Inflammatory macrophage treated with lipopolysaccharide for 4 hours (primary cell): ENCODE data around the gene RETREG1.

Source experiments
- DNase-seq: peaks from one replicate; pipeline ENCODE4 v3.0.0-alpha.2; 2020

Gene RETREG1

DNA sequence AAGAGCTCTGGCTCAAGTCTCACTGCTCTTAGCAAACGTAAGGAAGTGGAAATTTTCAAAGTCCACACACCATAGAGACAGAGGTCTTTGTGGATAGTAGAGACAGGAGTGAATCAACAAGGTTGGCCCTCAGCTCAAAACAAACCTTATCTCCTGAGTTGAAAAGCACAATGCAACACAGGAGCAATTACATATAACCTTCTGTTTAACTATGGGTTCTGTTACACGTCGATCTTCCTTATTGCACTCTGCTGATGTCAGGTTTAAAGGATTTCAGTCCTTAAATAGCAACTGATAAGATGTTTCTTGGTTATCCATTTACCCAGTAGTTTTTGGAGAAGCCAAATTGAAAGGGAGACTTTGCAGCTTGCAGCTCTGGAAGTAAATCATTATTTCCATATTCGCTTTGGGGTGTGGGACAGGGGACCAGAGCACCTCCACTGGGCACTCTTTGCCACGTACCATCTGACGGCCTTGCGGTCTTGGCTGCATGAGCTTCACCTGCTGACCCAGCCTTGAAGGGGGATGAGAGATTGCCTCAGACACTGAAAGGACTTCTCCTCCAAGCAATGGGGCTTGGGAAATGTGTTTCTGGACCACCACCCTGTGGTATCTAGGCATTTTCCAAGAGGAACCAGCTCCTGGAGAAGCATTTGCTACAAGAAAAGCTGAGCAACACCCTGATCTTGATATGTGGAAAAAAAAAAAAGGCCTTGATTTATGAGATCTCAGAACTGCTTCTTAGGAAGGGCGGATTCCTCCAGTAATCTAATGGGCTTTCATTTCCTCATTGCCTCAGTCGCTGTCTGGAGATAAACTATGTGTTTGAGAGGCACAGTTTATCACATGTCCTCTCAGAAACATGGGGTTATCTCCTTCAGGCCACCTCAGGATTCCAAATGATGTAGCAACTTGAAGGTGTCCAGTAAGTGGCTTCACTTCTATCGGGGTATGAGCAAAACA, 95.0 kb downstream of the RETREG1 start:
- DNase-seq = no peak

DNA sequence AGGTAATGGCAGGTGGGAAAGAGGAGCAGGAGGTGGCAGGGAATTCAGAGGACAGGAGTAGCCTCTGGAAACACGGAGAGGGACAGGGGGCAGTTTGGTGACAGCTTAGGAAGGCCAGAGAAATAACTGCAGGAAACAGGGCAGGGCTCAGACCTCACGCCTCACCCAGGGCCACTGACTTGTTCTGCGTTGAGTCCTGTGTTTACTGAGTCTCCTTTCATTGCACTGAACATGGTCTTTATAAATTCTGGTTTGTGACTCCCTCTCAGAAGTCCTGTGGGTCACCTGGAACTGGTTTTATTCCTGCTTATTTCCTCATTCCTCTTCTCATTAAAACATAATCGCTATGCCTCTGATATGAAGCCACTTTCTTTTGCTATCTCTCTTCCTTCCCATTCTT, 96.0 kb downstream of the RETREG1 start:
- DNase-seq = no peak

DNA sequence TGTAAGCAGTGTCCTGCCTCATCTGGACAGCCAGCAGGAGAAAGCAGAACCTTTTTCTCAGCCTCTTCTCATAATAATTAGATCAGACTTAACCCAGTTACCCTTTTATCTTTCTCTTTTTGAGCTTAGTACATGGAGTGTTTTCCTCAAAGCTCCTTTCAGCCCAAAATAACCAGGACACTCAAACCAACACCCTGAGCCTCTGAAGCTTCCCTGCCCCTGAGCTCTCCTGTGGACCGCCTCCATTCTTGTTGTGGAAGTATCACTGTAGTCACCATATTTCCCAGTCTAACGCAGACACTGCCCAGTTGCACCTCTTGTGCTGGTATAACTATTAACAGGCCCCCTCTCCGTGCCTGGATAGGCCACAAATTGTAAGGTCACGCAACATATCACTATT, 97.4 kb downstream of the RETREG1 start:
- DNase-seq = no peak

DNA sequence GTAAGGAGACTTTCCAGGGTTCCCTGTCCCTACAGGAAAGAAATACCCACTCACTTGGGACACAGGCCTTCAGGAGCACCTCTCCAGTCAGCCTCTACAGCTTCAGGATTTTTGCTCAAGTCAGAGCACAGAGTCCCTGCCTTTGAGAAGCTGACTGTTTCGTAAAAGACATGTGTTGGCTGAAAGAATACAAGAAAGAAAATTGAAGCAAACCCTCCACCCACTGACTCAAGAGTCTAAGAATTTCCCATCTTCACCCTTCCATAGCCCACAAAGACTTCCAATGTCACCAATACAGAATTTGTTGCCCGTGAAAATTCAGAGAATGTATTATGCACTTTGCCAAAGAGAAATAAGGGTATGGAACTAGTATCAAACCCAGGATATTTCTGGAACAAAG, 98.2 kb downstream of the RETREG1 start:
- DNase-seq = no peak

DNA sequence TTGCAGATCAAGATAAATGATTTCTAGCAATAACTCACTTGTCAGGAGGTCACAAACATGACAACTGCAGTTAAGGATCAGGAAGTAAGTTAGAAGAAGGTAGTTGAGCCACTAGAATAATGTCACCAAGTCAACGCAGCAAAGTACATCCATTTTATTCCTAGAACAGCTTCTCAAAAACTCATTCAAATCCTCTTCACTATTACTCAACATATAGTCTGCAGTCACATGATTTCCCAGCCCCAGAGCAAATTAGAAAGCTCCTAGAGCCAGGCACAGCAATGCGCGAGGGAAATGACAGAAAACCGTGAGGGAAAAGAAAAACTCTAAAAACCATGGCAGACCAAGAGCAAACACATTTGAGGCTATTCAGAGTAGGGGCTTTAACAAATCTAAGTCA, 101.3 kb downstream of the RETREG1 start:
- DNase-seq = no peak

DNA sequence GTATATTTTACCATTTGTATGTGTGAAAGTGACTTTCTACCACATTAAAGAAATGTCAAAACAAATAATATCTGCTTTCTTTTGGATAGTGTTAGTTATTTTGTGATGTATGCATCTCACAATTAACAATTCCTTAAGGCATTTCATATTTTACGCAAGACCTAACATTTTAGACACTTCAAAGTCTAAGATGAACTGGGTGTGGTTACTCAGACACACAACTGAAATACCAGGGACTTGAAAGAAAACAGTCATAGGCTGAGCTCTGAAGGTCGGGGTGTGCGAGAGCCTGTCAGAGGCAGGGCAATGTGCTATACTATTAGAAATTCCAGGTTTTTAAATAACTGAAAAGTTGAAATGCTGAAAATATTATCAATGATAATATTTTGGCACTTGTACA, 106.7 kb downstream of the RETREG1 start:
- DNase-seq = no peak

DNA sequence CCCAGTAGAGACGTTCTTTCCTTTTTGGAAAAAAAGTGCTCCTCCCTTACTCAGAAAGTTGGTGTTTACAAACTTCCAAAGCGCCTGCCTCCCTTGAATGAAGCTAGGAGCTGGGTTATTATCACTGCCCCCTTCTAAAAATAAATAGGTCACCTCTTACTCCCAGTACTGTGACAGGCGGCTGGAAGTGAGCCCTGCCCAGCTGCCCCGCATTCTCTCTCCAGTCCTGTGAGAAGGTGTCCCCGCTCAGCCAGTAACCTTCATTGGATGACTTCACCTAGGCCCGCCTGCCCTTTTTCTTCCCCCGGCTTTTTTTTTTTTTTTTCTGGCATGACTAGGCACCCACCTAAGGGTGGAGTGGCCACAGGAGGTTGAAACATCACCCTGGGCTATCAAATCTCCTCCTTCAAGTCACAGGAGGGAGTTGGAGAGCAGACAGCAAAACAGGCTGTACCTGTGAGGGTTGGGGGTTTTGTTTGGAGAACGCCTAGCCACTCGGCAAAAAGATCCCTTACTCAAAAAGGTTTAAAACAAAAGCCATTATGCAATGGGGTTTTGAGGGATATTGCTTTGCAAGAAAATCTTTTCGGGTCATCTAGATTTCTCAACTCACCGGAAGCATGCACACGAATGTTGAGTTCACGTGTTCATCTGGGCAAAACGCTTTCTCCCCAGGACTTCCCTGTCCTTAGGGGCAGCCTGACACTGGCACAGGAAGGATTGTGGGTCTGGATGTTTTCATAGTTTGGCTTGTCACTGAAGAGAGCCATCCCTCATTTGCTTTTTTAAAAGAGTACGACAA, 107.9 kb downstream of the RETREG1 start:
- peak; percentile 30 for DNase-seq

DNA sequence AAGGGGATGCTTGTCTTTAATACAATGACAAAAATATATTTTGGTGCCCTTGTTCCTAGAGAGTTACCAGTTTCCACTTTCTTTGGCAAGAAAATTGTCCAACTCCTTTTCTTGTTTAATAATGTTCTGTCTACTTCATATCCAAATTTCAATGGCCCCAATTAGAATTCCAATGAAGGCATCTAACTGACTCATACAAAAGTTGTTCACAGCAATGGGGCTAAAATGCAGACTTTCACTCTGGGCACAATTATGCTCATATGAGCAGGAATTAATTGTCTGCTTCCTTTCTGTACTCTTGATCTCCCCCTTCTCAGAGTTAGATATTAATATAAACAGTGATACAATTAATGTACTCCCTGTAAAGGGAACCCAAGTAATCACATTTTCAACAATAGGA, 109.1 kb downstream of the RETREG1 start:
- no peak for DNase-seq

DNA sequence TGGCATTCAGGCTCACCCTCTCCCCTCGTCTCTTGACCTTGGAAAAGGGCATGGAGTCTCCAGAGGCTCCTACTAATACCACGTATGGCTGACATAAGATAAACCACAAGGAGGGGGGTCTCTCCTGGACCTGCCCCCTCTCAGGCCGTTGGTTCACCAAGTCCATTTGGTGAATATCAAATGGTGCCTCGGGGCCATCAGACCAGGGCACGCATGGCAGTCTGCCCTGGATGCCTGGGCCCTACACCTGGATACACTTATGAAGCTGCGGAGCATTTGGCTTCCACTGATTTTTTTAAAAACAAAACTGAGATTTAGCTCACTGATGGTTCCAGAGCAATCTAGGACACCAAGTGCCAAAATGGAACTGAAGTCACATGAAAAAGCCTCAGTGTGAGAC, 110.9 kb downstream of the RETREG1 start:
- no peak for DNase-seq

DNA sequence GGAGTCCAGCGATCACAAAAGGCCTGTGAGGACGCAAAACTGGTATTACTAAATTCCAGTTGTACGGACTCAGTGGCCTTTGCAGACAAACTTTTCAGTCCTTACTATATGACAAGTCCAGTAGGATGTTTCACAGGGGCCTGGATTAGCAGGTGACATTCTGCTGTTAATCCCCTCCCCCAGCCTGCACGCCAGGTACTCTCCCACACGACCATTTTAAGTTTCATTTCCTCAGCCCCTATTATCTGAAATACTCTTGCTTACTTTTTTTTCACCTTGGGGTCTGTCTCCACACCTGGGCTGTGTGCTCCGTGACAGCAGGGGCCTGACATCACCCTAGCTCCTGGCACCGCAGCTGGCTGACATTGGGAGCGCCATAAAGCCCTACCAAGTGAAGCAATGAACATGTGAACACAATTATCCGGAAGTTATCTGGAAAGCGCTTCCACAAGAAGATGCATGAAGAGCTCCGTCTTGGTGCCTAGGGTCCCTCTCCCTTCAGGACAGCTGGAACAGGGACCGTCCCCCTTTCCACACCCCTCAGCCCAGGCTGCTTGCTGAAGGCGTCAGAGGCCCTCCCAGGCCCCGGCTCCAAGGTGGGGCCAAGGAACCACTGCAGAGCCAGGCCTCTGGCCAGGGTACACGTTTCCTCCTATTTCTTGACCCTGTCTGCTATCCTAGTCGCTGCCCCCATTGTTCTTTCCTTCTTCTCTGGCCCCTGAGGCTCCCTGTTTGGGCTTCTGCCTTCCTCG, 111.5 kb downstream of the RETREG1 start:
- no peak for DNase-seq

DNA sequence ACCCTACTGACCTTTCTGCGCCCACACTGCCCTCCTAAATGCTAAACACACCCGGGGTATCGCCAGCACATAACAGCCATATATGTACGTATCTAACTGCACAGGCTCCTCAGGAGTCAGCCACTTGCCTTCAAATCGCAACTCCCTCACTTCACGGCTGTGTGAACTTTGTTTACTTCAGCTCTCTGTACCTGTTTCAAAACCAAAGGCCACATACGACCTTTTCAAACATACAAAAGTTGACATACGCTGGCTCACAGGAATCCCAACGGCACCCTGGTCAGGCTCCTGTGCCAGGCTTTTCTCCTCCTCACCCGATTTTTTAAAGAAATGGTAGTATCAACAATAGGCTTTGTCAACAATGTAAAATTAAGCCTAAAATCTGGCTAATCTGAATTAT, 112.2 kb downstream of the RETREG1 start:
- no peak for DNase-seq

DNA sequence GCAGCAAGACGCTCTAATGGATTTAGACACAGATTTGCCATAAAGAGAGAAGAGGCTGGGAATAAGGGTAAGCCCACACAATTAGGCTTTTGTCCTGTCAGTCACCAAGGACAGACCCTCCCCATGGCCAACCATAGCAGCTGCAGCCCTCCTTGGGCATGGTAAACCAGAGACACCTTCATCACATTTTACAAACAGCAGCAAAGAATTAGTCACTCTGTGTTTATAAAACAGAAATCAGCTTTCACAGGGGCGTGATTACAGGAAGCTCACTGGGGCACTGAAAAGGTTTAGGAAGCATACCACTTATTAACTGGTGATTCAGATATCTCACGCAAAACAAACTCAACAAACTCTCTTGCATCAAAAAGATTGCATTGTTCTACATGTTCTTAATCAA, 113.9 kb downstream of the RETREG1 start:
- DNase-seq = no peak

DNA sequence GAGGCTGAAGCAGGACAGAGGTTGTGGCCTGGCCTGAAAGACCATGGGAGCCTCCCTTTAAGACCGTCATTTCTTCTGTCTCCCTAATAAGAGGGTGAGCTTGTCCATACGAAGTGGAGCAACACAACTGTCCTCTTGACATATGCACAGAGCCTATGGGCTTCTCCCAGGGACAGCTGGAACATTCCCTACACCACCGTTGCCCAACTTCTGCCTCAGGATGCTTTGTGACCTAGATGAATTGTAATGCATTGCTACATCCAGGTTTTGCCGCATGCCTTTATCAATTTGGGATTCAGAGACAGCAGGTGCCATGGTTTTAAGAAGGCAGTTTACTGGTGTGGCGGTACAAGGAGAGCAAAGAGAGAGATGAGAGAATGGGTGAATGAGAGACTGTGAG, 116.8 kb downstream of the RETREG1 start:
- no peak for DNase-seq

DNA sequence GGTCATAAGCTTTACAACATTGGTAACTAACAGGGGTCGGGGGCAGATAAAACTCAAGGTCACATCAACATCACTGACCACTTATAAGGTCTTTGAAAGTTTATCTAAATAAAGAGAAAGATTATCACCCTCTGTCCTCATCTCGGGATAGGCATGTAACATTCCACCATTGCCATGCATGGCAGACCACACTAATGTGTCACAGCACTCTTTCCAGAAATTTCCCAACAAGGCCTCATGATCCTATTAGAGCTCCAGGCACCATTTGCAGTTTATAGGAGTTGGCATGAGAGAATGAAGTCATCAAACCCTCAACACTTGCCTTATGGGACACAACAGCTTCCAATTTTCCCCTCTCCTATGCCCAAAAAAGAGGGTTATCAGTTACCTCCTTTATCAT, 119.3 kb downstream of the RETREG1 start:
- no peak for DNase-seq

DNA sequence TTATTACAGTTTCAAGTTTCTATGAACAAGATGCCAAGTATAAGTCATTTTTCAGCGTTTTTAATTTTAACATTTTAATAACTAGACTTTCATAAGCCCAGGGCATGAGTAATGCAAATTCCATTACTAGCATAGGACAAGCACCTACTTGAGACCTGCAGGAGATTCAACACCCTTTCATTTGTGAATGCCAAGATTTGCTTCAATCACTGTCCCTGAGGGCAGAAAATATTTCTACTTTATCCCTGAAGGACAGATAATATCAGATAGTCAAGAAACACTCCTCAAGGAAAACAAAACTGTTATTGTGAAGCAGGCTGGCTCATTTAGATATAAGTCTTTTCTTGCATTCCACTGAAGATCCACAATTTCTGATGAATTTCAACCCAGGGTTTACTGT, 123.5 kb downstream of the RETREG1 start:
- DNase-seq = no peak

DNA sequence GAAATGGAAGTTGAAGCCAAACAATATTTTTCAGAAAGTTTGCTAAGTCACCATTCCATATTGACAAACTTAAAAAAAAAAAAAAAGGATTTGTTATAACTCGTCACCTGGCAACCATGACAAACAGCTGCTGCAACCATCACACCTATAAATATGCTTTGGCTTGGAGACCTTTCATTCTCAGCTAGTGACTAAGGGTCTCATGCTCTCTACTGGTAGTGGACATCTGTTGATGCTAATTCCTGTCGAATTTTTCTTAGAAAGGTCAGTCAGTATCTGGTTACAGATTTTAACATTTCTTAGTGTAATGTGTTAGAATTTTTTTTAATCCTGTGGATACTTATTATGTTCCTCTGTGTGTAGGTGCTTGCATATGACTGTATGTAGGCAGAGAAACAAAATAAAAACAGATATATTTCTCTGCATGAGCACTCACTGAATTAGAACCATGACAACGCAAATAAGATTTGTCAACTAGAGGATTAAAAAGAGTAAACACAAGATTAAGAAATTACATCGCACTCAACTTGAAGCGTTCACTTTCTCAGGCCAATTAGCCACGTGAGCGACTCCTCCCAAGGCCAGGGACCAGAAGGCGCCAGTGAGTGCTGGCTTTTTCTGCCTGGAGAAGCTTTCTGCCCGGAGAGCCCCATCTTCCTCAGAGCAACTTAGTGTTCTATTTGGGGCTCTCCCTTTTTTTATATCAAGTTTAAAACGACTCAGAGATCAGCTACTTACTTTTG, 124.2 kb downstream of the RETREG1 start:
- DNase-seq = no peak

DNA sequence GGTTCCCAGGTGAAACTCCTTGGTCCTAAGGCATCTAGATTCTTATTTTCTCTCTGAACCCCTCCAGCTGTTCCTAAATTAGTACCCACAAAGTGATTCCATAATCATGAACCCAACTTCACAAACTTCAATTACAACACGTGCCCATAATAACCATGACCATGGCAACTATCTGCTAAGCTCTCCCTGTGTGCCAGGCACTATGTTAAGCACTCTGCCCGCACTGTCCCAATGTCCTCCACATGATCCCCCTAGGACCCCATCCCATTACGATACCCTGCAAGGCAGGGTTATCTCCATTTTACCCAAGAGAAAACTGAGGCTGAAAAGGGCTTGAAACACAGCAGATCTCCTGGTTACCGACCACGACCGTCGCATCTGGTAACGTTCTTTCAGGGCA, 125.9 kb downstream of the RETREG1 start:
- DNase-seq = no peak

DNA sequence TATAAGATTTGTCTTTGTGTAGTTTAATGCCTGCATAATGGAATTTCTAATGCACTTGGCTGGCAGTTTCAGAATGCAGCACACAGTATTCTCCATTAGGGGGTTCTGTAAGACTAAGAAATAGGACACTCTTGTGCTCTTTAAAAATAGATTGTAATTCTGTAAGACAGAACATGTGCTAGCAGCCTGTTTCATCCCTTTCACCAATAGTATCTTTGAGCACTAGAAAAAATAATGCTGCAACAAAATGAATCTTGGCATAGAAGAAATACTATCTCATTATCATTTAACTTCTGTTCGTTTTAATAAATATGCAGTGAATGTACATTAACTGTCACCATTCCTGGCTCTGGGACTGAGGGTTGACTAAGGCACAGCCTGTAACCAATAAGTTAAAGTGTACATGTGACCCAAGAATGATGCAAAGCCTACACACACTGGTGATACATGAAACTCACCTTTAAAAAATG, 127.4 kb downstream of the RETREG1 start:
- DNase-seq = peak; percentile 32

DNA sequence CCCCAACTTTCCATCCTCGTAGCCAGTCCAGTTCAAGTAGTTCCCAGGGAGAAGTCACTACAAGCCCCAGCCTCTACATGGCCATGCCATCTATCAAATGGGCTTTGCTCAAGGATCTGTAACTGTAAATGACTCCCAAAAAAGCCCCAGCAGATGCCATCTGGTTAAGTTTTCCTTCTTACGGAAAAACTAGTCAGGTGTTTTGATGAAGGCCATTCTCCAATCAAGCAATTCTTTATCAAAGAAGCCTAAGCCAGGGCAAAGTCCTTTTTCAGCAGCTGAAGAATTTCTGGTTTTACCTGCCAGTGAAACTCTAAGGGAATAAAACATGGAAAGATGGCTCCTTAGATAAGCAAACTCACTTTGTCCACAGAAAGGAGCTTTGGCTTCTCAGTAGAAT, 129.3 kb downstream of the RETREG1 start:
- DNase-seq = no peak

DNA sequence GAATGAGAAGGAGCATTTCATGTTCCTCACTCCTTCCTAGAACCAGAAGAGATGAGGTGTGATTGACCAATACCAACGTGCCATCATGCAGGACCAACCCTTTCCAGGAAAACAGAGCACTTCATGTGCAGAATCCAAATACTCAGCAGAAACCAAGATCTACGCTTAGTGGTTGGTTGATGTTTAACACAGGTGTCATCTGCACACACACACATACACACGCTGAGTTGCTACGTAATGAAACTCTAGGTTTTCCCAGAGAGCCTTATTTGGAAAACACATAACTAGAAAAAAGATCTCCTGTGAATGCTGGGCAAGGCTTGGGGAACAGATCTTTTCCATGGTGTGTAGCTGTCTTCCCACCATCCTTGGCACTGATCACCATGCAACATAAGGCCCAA, 130.1 kb downstream of the RETREG1 start:
- DNase-seq = no peak

DNA sequence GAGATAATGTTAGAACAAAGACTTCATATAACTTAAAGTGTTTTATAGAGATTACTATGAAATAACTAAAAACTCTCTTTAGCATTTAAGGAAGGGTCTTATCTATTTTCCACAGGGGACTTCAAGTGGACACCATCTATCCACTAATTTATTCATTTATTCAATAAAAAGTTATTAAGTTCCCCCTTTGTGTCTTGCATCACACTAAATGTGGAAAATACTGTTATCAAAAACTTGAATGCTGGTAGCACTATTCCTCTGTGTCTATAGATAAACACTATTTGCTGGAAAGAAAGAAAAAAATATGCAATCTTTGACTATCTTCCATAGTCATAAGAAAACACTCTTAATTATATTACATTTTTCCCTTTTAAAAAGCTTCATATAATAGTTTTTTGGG, 131.1 kb downstream of the RETREG1 start:
- DNase-seq = no peak

DNA sequence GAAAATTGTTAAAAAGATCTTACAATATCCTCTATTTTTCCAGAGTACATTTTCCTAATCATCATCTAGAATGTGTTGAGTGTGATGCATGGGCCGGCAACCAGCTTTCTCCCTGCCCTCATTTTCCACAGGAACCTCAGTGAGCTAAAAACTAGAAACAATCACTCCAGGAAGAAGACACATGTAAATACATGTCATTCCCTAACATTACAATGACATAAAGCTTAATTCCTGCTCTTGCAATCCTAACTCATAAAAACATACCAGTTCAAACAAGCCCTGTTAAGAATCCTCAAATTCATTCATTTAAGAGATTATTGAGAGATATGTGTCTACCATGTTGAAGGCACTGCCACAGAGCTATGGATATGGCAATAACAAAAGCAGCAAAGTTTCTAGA, 132.7 kb downstream of the RETREG1 start:
- DNase-seq = no peak

DNA sequence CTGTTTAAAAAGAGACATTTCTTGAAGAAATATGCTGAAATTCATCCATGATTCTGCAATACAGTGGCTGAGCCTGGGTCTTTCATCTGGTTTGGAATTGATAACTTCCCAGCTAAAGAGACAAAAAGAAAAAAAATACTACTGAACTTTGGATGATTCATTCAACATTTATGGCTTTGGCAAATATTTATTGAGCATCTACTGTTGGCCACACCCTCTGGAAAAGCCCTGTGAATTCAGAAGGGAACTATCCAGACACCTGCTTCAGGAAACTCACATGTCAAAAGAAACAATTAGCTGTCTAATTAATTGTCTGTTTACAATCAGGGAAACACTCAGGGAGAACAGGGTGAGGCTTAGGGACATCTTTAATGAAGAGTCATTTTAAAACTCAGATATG, 133.4 kb downstream of the RETREG1 start:
- no peak for DNase-seq
